Body of pancreas (tissue), 4 donors: Measurements from ENCODE around the gene CDK1.

Experiments
- CTCF ChIP-seq, 7 experiments: fragments of 450-650 bp in 4 of 7; fragments of 200-600 bp in 3 of 7; sonication (generic) in 3 of 7; IDR thresholded peaks; one replicate each; pipeline ENCODE4 v1.5.1; 2016 to 2019; ENCODE audit warnings: antibody characterized with exemption in 7 of 7
- POLR2A ChIP-seq, 3 donors: fragments of 450-650 bp; IDR thresholded peaks; one replicate each; pipeline ENCODE4 v1.6.1; 2016; ENCODE audit warnings: antibody characterized with exemption in 3 of 3, mild to moderate bottlenecking in 2 of 3

- no peak for TF ChIP-seq CTCF (IDR thresholded peaks at IDR 0.05)
- TF ChIP-seq POLR2A (IDR thresholded peaks at IDR 0.05): no peak
Observed at GRCh38 chr10:60767424-60767823, 10.9 kb upstream of the CDK1 start.
